Astrocyte of the cerebellum (primary cell): ENCODE results near the gene PRCP.

ENCODE experiments used
- DNase-seq: peaks from one replicate; pipeline ENCODE4 v3.0.0-alpha.2; 2011; ENCODE audit warnings: low read depth
- H3K4me3 ChIP-seq: 2 replicates; pipeline ENCODE4 v1.5.1; 2011; ENCODE audit warnings: mild to moderate bottlenecking, low read depth, low read length, moderate library complexity
- CTCF ChIP-seq: IDR thresholded peaks from 2 replicates; pipeline ENCODE4 v1.5.1; 2012; ENCODE audit warnings: low read length, low read depth, moderate library complexity, mild to moderate bottlenecking; ENCODE audit errors: missing control alignments
- in situ Hi-C: cut with HindIII; loops from 2 replicates; pipeline ENCODE4 v1.10.0; 2017; ENCODE audit warnings: low sequenced_read_pairs

PRCP gene

GRCh38 chr11:82814379-82814778, 85.9 kb downstream of the PRCP start:
- in situ Hi-C loops, result no loop called here
- no peak overlapping the region for H3K4me3 ChIP-seq

GRCh38 chr11:82811369-82811768, 88.9 kb downstream of the PRCP start:
- no peak overlapping the region for H3K4me3 ChIP-seq
- no peak for TF ChIP-seq CTCF
- in situ Hi-C loops, result no loop called here
- no peak for DNase-seq

More at GRCh38 chr11:82814379-82814778, 85.9 kb downstream of the PRCP start:
- no peak for TF ChIP-seq CTCF
- DNase-seq, result no peak

GRCh38 chr11:82810738-82811137, 89.5 kb downstream of the PRCP start:
- in situ Hi-C loops, result no loop called here
- TF ChIP-seq CTCF, result no peak
- no peak overlapping the region for H3K4me3 ChIP-seq
- no peak for DNase-seq

GRCh38 chr11:82810326-82810725, 89.9 kb downstream of the PRCP start:
- H3K4me3 ChIP-seq, result no peak overlapping the region
- TF ChIP-seq CTCF, result no peak
- no peak for DNase-seq
- in situ Hi-C loops, result no loop called here

GRCh38 chr11:82807646-82808045, 92.6 kb downstream of the PRCP start:
- no peak for TF ChIP-seq CTCF

GRCh38 chr11:82802710-82803109, 97.5 kb downstream of the PRCP start:
- in situ Hi-C loops, result no loop called here
- no peak for DNase-seq
- no peak for TF ChIP-seq CTCF
- H3K4me3 ChIP-seq, result no peak overlapping the region

More at GRCh38 chr11:82807646-82808045, 92.6 kb downstream of the PRCP start:
- DNase-seq, result no peak
- H3K4me3 ChIP-seq, result no peak overlapping the region
- in situ Hi-C loops, result loop anchor here (5.0 kb wide), 1 partner anchor 80 kb away; no protein-coding TSS in a partner anchor
